ENCODE results near the gene UQCRC1.

UQCRC1 gene

GRCh38 chr3:48619541-48620524, 10.4 kb upstream of the UQCRC1 start (continued):
- TF ChIP-seq, protein P1, sequence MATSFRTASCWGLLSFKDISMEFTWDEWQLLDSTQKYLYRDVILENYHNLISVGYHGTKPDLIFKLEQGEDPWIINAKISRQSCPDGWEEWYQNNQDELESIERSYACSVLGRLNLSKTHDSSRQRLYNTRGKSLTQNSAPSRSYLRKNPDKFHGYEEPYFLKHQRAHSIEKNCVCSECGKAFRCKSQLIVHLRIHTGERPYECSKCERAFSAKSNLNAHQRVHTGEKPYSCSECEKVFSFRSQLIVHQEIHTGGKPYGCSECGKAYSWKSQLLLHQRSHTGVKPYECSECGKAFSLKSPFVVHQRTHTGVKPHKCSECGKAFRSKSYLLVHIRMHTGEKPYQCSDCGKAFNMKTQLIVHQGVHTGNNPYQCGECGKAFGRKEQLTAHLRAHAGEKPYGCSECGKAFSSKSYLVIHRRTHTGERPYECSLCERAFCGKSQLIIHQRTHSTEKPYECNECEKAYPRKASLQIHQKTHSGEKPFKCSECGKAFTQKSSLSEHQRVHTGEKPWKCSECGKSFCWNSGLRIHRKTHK (tag by site-specific recombination; IDR thresholded peaks at IDR 0.05) = no peak

- no peaks in the 10 kb centered on the region for H3K36me3 ChIP-seq (ENCODE audit: control insufficient read depth in 2 of 2, insufficient read depth in 1 of 2, low read length in 2 of 2)
- no peak overlapping the region for H3K27ac ChIP-seq (ENCODE audit: extremely low read depth, low read depth, low read length)
- CTCF ChIA-PET = no interaction called here
- no peaks in the 10 kb centered on the region for H3K4me1 ChIP-seq (ENCODE audit: control insufficient read depth, insufficient read depth, low read length)
- POLR2A ChIA-PET = no interaction called here
- no peak overlapping the region for H3K4me3 ChIP-seq (ENCODE audit: low read depth, low read length)
- no peak for TF ChIP-seq SCRT1 (tag by site-specific recombination; IDR thresholded peaks at IDR 0.05; ENCODE audit: borderline replicate concordance)
- TF ChIP-seq SETDB1 (IDR thresholded peaks at IDR 0.05; ENCODE audit: insufficient read length, low read length) = peak; percentile 97
- peak; percentile 75; the same call in 1 of the 2 replicates for TF ChIP-seq TRIM28 (IDR thresholded peaks at IDR 0.05; ENCODE audit: borderline replicate concordance, low read length)
- no peaks in the 10 kb centered on the region for H3K9me3 ChIP-seq (ENCODE audit: control insufficient read depth, insufficient read depth, low read depth, low read length)
These were observed 8.1 kb upstream of the UQCRC1 start for GRCh38 chr3:48617559-48617958.

DNA sequence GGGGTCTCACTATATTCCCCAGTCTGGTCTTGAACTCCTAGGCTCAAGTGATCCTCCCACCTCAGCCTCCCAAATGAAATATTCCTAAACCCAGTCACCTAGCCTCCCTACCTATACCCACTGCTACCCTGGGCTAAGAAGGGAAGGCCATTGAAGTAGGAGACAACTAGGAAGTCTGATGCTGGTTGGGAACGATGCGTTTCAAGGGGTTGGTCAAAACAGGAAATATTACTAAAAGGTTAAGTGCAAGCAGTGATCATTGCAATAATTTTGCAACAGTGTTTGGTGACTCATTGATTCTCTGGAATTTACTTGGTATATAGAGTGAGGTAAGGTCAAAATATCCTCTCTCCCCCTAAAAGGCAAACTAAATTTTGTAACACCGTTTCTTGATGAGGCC, 4.6 kb upstream of the UQCRC1 start:
- no peaks in the 10 kb centered on the region for H3K36me3 ChIP-seq (ENCODE audit: control insufficient read depth in 2 of 2, insufficient read depth in 1 of 2, low read length in 2 of 2)
- POLR2A ChIA-PET = interaction anchor here (0.6 kb wide), 1 partner anchor 265 kb away, joined by 4 read pairs; no protein-coding TSS in a partner anchor
- no peaks in the 10 kb centered on the region for H3K9me3 ChIP-seq (ENCODE audit: control insufficient read depth, insufficient read depth, low read depth, low read length)
- H3K27ac ChIP-seq (ENCODE audit: extremely low read depth, low read depth, low read length) = no peak overlapping the region
- H3K4me3 ChIP-seq (ENCODE audit: low read depth, low read length) = no peak overlapping the region
- TF ChIP-seq ZNF324 (tag by site-specific recombination; IDR thresholded peaks at IDR 0.05) (no peak), HOXC10 (CRISPR knock-in tag; IDR thresholded peaks at IDR 0.05) (no peak)
- TF ChIP-seq, protein P2, sequence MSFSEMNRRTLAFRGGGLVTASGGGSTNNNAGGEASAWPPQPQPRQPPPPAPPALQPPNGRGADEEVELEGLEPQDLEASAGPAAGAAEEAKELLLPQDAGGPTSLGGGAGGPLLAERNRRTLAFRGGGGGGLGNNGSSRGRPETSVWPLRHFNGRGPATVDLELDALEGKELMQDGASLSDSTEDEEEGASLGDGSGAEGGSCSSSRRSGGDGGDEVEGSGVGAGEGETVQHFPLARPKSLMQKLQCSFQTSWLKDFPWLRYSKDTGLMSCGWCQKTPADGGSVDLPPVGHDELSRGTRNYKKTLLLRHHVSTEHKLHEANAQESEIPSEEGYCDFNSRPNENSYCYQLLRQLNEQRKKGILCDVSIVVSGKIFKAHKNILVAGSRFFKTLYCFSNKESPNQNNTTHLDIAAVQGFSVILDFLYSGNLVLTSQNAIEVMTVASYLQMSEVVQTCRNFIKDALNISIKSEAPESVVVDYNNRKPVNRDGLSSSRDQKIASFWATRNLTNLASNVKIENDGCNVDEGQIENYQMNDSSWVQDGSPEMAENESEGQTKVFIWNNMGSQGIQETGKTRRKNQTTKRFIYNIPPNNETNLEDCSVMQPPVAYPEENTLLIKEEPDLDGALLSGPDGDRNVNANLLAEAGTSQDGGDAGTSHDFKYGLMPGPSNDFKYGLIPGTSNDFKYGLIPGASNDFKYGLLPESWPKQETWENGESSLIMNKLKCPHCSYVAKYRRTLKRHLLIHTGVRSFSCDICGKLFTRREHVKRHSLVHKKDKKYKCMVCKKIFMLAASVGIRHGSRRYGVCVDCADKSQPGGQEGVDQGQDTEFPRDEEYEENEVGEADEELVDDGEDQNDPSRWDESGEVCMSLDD (tag by site-specific recombination; IDR thresholded peaks at IDR 0.05) = no peak
- CTCF ChIA-PET = no interaction called here
- H3K4me1 ChIP-seq (ENCODE audit: control insufficient read depth, insufficient read depth, low read length) = no peaks in the 10 kb centered on the region

GRCh38 chr3:48612309-48612708, 2.9 kb upstream of the UQCRC1 start:
- H3K36me3 ChIP-seq (ENCODE audit: control insufficient read depth in 2 of 2, insufficient read depth in 1 of 2, low read length in 2 of 2) = peaks cover 6 to 9% of the 10 kb centered on the region in 2 experiments; a peak in 2 of 3 replicates
- H3K4me3 ChIP-seq (ENCODE audit: low read depth, low read length) = no peak overlapping the region
- H3K27ac ChIP-seq (ENCODE audit: extremely low read depth, low read depth, low read length) = no peak overlapping the region
- ChIA-PET POLR2A (interaction anchor here (0.7 kb wide), 1 partner anchor 50 kb away, joined by 3 read pairs; no protein-coding TSS in a partner anchor), CTCF (interaction anchor here (0.6 kb wide), 1 partner anchor 593 kb away, joined by 3 read pairs; no protein-coding TSS in a partner anchor)
- H3K4me1 ChIP-seq (ENCODE audit: control insufficient read depth, insufficient read depth, low read length) = no peaks in the 10 kb centered on the region
- TF ChIP-seq ZNF366 (tag by site-specific recombination; conservative IDR thresholded peaks at IDR 0.05) (no peak), ZNF140 (tag by site-specific recombination; IDR thresholded peaks at IDR 0.05) (no peak), ZNF629 (tag by site-specific recombination; IDR thresholded peaks at IDR 0.05) (no peak), SETDB1 (IDR thresholded peaks at IDR 0.05; ENCODE audit: insufficient read length, low read length) (no peak)
- TF ChIP-seq, protein P3, sequence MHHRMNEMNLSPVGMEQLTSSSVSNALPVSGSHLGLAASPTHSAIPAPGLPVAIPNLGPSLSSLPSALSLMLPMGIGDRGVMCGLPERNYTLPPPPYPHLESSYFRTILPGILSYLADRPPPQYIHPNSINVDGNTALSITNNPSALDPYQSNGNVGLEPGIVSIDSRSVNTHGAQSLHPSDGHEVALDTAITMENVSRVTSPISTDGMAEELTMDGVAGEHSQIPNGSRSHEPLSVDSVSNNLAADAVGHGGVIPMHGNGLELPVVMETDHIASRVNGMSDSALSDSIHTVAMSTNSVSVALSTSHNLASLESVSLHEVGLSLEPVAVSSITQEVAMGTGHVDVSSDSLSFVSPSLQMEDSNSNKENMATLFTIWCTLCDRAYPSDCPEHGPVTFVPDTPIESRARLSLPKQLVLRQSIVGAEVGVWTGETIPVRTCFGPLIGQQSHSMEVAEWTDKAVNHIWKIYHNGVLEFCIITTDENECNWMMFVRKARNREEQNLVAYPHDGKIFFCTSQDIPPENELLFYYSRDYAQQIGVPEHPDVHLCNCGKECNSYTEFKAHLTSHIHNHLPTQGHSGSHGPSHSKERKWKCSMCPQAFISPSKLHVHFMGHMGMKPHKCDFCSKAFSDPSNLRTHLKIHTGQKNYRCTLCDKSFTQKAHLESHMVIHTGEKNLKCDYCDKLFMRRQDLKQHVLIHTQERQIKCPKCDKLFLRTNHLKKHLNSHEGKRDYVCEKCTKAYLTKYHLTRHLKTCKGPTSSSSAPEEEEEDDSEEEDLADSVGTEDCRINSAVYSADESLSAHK (tag by site-specific recombination; IDR thresholded peaks at IDR 0.05) = no peak
- no peaks in the 10 kb centered on the region for H3K9me3 ChIP-seq (ENCODE audit: control insufficient read depth, insufficient read depth, low read depth, low read length)
